HepG2 (cell line): Measurements from ENCODE around the gene NPB. TPM values are rescaled to one million over a fixed set of nuclear protein-coding genes. Genes with fewer than 3 reads are reported as not detected.

Source experiments
- AGO1 ChIP-seq: fragments of 200-400 bp; formaldehyde crosslinking; IDR thresholded peaks from 2 replicates; pipeline ENCODE4 v1.6.1; 2017; ENCODE audit warnings: mild to moderate bottlenecking, low read depth, low read length, moderate library complexity; ENCODE audit not compliant: poor library complexity, severe bottlenecking
- AGO2 ChIP-seq: fragments of 200-400 bp; formaldehyde crosslinking; optimal IDR thresholded peaks from 2 replicates; pipeline ENCODE3; 2017; ENCODE audit warnings: mild to moderate bottlenecking, low read depth, low read length, moderate library complexity
- HES4 ChIP-seq: sonication (generic); formaldehyde crosslinking; IDR thresholded peaks from 2 replicates; pipeline ENCODE4 v1.9.0; 2021; ENCODE audit warnings: mild to moderate bottlenecking, missing genetic modification reagents, borderline replicate concordance
- HOXA5 ChIP-seq: sonication (generic); formaldehyde crosslinking; IDR thresholded peaks from 2 replicates; pipeline ENCODE4 v1.4.0; 2020; ENCODE audit warnings: missing genetic modification reagents
- KDM4B ChIP-seq: sonication (generic); formaldehyde crosslinking; IDR thresholded peaks from 2 replicates; pipeline ENCODE4 v1.4.0; 2020; ENCODE audit warnings: missing genetic modification reagents
- MAF1 ChIP-seq: sonication (generic); formaldehyde crosslinking; IDR thresholded peaks from 2 replicates; pipeline ENCODE4 v1.5.0; 2020; ENCODE audit warnings: missing genetic modification reagents, borderline replicate concordance
- NKX3-1 ChIP-seq: sonication (generic); formaldehyde crosslinking; IDR thresholded peaks from 2 replicates; pipeline ENCODE4 v1.5.0; 2020; ENCODE audit warnings: missing genetic modification reagents
- SALL1 ChIP-seq: sonication (generic); formaldehyde crosslinking; IDR thresholded peaks from 2 replicates; pipeline ENCODE4 v1.8.0; 2022; ENCODE audit warnings: mild to moderate bottlenecking, missing genetic modification reagents
- SP4 ChIP-seq: sonication (generic); formaldehyde crosslinking; IDR thresholded peaks from 2 replicates; pipeline ENCODE4 v1.8.1; 2023; ENCODE audit warnings: mild to moderate bottlenecking, missing genetic modification reagents
- TBP ChIP-seq: sonication (generic); formaldehyde crosslinking; IDR thresholded peaks from 2 replicates; pipeline ENCODE4 v1.5.0; 2020; ENCODE audit warnings: missing genetic modification reagents
- ZBTB25 ChIP-seq: IDR thresholded peaks from 2 replicates; pipeline ENCODE4 v1.6.1; 2018; ENCODE audit warnings: missing genetic modification reagents
- ZGPAT ChIP-seq: IDR thresholded peaks from 2 replicates; pipeline ENCODE4 v1.6.1; 2016; ENCODE audit warnings: mild to moderate bottlenecking
- ZNF12 ChIP-seq: sonication (generic); formaldehyde crosslinking; IDR thresholded peaks from 2 replicates; pipeline ENCODE4 v1.5.0; 2020; ENCODE audit warnings: missing genetic modification reagents
- ZNF234 ChIP-seq: sonication (generic); formaldehyde crosslinking; conservative IDR thresholded peaks from 2 replicates; pipeline ENCODE4 v1.5.1; 2020; ENCODE audit warnings: mild to moderate bottlenecking, missing genetic modification reagents
- ZNF724P ChIP-seq: sonication (generic); formaldehyde crosslinking; IDR thresholded peaks from 2 replicates; pipeline ENCODE4 v1.8.0; 2022; ENCODE audit warnings: missing genetic modification reagents, borderline replicate concordance
- polyA plus RNA-seq, 8 experiments: library from polyadenylated mRNA; depleted of rRNA in 3 of 8; stranded (reverse) in 7 of 8; unstranded in 1 of 8; fragments of >200 nt; fragmentation: Illumina TruSeq in 4 of 8; extraction: Trizol in 4 of 8; gene quantifications; 2 replicates each; pipeline versions ENCODE4 v1.2.1 to v1.2.3, GENCODE V29; 2011 to 2016; ENCODE audit warnings: low read depth in 4 of 8, missing spikeins in 1 of 8, mixed read lengths in 1 of 8; ENCODE audit not compliant: insufficient read depth in 1 of 8
- total RNA-seq, 5 experiments: library from RNA; depleted of rRNA; stranded (reverse); fragments of >200 nt; fragmentation: Illumina TruSeq; extraction: Trizol; gene quantifications; 2 replicates each; pipeline ENCODE4 v1.2.3, GENCODE V29; 2016; ENCODE audit warnings: low read depth in 1 of 5
- TF ChIP-seq, protein P1 (sequence below): sonication (generic); formaldehyde crosslinking; IDR thresholded peaks from 2 replicates; pipeline ENCODE4 v1.5.1; 2020; ENCODE audit warnings: mild to moderate bottlenecking, missing genetic modification reagents
- TF ChIP-seq, protein P2 (sequence below): sonication (generic); formaldehyde crosslinking; conservative IDR thresholded peaks from 2 replicates; pipeline ENCODE4 v1.8.0; 2022; ENCODE audit warnings: mild to moderate bottlenecking, moderate library complexity, missing genetic modification reagents
- TF ChIP-seq, protein P3 (sequence below): sonication (generic); formaldehyde crosslinking; IDR thresholded peaks from 2 replicates; pipeline ENCODE4 v1.4.0; 2020; ENCODE audit warnings: missing genetic modification reagents

NPB gene
- total and polyA plus RNA-seq, 2 of the 13 experiments (the other 11 are each of a cell fraction or from before 2014, with no cell fraction given): 0.11 to 0.93 TPM

- TF ChIP-seq, protein P1, sequence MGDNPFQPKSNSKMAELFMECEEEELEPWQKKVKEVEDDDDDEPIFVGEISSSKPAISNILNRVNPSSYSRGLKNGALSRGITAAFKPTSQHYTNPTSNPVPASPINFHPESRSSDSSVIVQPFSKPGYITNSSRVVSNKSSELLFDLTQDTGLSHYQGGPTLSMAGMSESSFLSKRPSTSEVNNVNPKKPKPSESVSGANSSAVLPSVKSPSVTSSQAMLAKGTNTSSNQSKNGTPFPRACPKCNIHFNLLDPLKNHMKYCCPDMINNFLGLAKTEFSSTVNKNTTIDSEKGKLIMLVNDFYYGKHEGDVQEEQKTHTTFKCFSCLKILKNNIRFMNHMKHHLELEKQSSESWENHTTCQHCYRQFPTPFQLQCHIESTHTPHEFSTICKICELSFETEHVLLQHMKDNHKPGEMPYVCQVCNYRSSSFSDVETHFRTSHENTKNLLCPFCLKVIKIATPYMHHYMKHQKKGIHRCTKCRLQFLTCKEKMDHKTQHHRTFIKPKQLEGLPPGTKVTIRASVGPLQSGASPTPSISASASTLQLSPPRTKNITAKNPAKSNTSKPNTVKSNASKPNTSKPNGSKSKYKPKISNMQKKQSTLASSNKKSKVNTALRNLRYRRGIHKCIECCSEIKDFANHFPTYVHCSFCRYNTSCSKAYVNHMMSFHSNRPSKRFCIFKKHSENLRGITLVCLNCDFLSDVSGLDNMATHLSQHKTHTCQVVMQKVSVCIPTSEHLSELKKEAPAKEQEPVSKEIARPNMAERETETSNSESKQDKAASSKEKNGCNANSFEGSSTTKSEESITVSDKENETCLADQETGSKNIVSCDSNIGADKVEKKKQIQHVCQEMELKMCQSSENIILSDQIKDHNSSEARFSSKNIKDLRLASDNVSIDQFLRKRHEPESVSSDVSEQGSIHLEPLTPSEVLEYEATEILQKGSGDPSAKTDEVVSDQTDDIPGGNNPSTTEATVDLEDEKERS (CRISPR knock-in tag): 0 out of 2 replicates have a peak, but pooled peaks have one; percentile 49
- TF ChIP-seq, protein P2, sequence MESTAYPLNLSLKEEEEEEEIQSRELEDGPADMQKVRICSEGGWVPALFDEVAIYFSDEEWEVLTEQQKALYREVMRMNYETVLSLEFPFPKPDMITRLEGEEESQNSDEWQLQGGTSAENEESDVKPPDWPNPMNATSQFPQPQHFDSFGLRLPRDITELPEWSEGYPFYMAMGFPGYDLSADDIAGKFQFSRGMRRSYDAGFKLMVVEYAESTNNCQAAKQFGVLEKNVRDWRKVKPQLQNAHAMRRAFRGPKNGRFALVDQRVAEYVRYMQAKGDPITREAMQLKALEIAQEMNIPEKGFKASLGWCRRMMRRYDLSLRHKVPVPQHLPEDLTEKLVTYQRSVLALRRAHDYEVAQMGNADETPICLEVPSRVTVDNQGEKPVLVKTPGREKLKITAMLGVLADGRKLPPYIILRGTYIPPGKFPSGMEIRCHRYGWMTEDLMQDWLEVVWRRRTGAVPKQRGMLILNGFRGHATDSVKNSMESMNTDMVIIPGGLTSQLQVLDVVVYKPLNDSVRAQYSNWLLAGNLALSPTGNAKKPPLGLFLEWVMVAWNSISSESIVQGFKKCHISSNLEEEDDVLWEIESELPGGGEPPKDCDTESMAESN (CRISPR knock-in tag): peak; percentile 81
- TF ChIP-seq HOXA5 (CRISPR knock-in tag): no peak
- 0 out of 2 replicates have a peak, but pooled peaks have one; percentile 4 for TF ChIP-seq TBP (CRISPR knock-in tag)
- peak; percentile 89 for TF ChIP-seq AGO2
- TF ChIP-seq AGO1: peak; percentile 100
- TF ChIP-seq ZNF234 (CRISPR knock-in tag): no peak
- peak; percentile 27; the same call in 1 of the 2 replicates for TF ChIP-seq ZGPAT (CRISPR knock-in tag)
- TF ChIP-seq, protein P3, sequence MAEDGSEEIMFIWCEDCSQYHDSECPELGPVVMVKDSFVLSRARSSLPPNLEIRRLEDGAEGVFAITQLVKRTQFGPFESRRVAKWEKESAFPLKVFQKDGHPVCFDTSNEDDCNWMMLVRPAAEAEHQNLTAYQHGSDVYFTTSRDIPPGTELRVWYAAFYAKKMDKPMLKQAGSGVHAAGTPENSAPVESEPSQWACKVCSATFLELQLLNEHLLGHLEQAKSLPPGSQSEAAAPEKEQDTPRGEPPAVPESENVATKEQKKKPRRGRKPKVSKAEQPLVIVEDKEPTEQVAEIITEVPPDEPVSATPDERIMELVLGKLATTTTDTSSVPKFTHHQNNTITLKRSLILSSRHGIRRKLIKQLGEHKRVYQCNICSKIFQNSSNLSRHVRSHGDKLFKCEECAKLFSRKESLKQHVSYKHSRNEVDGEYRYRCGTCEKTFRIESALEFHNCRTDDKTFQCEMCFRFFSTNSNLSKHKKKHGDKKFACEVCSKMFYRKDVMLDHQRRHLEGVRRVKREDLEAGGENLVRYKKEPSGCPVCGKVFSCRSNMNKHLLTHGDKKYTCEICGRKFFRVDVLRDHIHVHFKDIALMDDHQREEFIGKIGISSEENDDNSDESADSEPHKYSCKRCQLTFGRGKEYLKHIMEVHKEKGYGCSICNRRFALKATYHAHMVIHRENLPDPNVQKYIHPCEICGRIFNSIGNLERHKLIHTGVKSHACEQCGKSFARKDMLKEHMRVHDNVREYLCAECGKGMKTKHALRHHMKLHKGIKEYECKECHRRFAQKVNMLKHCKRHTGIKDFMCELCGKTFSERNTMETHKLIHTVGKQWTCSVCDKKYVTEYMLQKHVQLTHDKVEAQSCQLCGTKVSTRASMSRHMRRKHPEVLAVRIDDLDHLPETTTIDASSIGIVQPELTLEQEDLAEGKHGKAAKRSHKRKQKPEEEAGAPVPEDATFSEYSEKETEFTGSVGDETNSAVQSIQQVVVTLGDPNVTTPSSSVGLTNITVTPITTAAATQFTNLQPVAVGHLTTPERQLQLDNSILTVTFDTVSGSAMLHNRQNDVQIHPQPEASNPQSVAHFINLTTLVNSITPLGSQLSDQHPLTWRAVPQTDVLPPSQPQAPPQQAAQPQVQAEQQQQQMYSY (CRISPR knock-in tag): 0 out of 2 replicates have a peak, but pooled peaks have one; percentile 24
- TF ChIP-seq SP4 (CRISPR knock-in tag): 0 out of 2 replicates have a peak, but pooled peaks have one; percentile 3
- peak; percentile 77; the same call in 1 of the 2 replicates for TF ChIP-seq NKX3-1 (CRISPR knock-in tag)
- no peak for TF ChIP-seq ZBTB25 (CRISPR knock-in tag)
- no peak for TF ChIP-seq KDM4B (CRISPR knock-in tag)
- TF ChIP-seq ZNF12 (CRISPR knock-in tag): no peak
- TF ChIP-seq MAF1 (CRISPR knock-in tag): 0 out of 2 replicates have a peak, but pooled peaks have one; percentile 53
- TF ChIP-seq HES4 (CRISPR knock-in tag): peak; percentile 88; the same call in 1 of the 2 replicates
- TF ChIP-seq SALL1 (CRISPR knock-in tag): peak; percentile 27; the same call in 1 of the 2 replicates
- TF ChIP-seq ZNF724P (CRISPR knock-in tag): peak; percentile 94; the same call in 1 of the 2 replicates
Measured at GRCh38 chr17:81902023-81902652, at the start of gene NPB (continued).
